GM12891 (cell line): Measurements from ENCODE around the gene RABL6.

ENCODE experiments used
- POLR2A ChIP-seq: IDR thresholded peaks from 2 replicates; pipeline ENCODE4 v1.6.1; 2011; ENCODE audit warnings: low read depth, low read length, control low read depth
- SPI1 ChIP-seq: IDR thresholded peaks from 2 replicates; pipeline ENCODE4 v1.6.1; 2011; ENCODE audit warnings: low read depth, low read length, control low read depth

DNA sequence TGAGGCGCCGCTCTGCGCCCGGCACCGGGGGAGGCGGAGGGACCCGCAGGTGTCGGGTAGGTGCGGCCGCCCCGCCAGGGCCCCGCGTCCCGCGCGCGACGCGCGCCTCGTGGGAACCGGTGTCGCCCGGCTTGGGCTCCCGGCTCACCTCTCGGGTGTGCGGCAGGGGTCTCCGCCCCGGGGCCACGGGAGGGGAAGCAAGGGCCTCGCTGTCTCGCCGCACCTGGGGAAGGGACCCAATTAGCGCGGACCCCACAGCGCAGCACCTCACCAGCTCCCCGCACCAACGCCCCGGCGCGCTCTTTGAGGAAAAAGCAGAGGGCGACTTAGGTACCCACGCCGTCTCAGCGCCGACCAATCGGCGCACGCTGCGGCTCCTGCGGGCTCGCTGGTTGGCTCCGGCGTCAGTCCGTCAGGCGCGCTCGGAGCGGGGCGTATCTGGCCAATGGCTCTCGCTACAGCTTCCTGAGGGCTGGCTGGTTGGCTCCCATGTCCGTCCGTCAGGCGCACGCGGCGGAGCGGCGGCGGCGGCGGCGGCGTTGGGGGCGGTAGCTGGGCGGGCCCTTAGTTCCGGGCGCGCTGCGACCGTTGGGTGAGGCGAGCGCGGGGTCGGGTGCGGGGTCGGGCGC is 78.3 kb downstream of the RABL6 start, which contains the start of gene TRAF2:
- TF ChIP-seq POLR2A (peak; percentile 83), SPI1 (no peak)
